Measurements from ENCODE around the gene ADGRF4. TPM values are rescaled to one million over a fixed set of nuclear protein-coding genes. Genes with fewer than 3 reads are reported as not detected.

The ADGRF4 gene
- 0.19 and 0.28 TPM in 2 replicates for total RNA-seq

GRCh38 chr6:47698342-47698787 is at the start of gene ADGRF4:
TSS of gene ADGRF4 (plus strand) at chr6:47698580. CDS start at chr6:47707246, 8,666 bp downstream.

Other genes starting within 250 kb of the ADGRF4 start
- 23.0 and 27.6 TPM in 2 replicates for gene CD2AP, start 220.8 kb upstream of the ADGRF4 start, total RNA-seq
- not detected in 2 replicates for gene OPN5, start 83.5 kb downstream of the ADGRF4 start, total RNA-seq

Measured in regular cardiac myocyte (primary cell).